ENCODE data around the gene BRCA2.
A peak's percentile ranks its signal among the peaks of the same experiment; 100 is the strongest.

Gene BRCA2

DNA sequence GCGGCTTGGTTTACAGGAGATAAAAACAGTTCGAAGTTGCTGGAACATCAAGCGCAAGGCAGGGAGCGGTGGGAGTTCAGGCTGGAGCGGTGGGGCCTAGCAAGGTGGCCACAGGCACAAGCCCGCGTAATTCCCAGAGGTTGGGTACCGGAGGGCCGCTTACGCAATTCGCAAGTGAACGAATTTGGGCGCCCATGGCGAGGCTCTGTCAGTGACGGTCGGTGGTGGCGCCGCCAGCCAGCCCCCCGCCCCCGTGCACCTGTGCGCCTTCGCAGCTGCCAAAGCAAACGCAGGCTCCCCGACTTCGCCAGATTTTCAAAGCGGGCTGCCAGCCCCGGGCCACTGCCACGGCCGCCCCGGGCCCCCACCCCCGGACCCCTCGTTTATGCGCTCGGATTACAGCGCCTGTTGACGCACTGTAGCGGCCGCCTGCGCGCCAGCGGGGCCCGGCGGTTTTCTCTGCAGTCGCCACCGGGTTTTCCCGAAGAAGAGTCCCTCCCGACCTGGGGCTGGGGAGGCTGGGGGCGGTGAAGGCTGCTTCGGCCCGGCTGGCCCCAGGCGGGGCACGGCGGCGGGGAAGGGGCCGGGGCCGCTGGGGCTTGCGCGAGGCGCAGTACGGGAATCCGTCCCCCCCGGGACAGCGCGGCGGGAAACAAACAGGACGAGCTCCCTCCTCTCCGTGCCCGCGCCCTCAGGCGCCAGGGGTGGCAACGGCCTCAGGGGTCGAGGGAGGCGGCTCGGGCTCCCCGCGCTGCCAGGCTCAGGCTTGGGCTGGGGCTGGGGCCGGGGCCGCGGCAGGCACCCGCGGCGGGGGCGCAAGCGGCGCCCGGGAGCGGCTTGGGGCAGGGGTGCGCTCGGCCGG lies 111.9 kb downstream of the BRCA2 start:
- intact Hi-C loops (cut with DNase I): loop anchor here (10.0 kb wide), 1 partner anchor 112 kb away; the partner anchor contains the start of genes BRCA2 and ZAR1L
- peak; percentile 45 to 93 (median 62) for DNase-seq

DNA sequence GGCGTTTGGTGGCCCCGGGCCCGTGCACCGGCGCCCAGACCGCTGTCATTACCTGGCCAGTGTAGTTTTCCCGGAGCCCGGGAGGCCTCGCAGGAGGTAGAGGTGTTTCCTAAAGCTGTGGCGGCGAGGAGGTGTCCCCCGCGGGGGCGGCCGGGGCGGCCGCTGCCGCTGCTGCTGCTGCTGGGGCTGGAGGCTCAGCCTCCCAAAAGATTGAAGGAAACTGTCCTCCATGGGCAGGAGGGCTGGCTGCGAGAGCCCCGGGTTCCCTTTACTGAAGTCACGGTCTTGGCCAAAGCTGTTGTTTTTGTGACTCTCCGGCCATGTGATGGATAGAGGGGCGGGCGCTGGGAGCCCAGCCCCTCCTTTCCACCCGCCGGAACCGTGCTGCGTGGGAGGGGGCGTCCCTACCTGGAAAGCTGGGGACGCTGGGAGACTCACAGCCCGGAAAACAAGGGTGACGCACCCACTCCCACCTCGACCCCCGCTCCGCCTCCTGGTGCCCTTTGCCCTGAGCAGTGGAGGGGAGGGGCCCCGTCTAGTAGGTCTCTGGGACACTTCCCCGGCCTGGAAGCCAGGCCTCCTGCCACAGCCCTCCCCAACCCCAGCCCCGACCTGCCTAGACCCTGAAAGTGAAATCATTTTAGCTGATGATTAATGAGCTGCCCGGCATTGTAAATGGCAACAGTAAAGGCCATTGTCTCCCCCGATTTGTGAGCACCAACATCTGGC lies 112.7 kb downstream of the BRCA2 start, which contains the start of gene N4BP2L1:
Gene N4BP2L1, minus strand, starts transcription at position 279 of the 729 bp plus-strand sequence. Its CDS starts 48 bp downstream, at position 231.
- intact Hi-C loops (cut with DNase I): loop anchor here (2.0 to 10.0 kb wide), 2 partner anchors 111 to 113 kb away; partner anchors contain the start of genes BRCA2, N4BP2L2 and ZAR1L
- DNase-seq: peak; percentile 52 to 95 (median 76)

DNA sequence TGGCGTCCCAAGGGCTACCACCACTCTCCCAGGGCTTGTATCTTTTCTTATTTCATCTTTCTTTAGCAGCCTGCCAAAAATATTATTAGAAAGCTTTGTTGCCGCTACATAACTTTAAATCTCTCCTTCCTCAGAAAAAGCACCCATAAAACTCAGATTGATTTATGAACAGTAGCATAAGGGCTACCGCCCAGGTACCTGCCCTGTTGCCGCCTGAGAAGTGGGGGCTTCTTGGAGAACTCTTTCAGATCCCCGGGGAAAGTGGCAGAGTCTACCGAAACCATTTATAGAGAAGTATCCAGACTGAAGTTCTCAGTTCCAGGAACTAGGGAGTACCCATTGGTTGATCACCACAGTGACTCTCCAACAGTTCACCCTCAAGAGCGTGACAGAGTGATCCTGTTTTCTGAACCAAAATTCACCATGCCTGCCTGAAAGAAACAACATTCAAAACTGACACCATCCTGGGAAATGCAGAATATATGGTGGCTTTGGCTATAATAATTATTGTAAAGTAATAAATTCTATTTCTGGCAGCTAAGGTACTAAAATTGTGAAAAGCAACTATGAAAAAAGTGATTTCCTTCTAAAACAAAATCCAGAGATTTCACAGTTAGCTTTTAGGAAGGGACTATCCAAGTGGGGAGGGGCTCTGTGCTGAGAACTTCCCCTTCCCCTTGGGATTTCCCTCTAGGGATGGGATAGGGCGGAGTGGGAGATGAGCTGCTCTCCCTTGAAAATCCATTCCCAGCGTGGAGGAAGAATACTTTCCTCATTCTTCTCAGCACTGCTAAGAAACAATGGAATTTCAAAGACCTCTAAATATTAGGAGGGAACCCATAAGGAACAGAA lies 113.5 kb downstream of the BRCA2 start:
- DNase-seq: no peak
- intact Hi-C loops (cut with DNase I): loop anchor here (2.0 to 10.0 kb wide), 2 partner anchors 110 to 114 kb away; partner anchors contain the start of genes BRCA2, N4BP2L2 and ZAR1L

DNA sequence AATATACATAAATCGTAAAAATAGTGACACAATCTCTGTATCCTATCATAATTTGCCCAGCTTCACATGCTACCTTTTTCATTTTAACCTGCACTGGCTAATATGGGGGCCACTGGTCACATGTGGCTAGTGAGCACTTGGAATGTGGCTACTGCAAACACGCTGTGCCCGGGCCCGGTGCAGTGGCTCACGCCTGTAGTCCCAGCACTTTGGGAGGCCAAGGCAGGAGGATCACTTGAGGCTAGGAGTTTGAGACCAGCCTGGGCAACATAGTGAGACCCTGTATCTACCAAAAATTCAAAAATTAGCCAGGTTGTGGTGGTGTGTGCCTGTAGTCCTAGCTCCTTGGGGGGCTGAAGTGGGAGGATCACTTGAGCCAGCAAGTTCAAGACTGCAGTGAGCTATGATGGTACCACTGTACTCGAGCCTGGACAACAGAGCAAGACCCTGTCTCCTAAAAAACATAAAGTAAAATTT lies 114.2 kb downstream of the BRCA2 start:
- intact Hi-C loops (cut with DNase I): loop anchor here (2.0 to 10.0 kb wide), 2 partner anchors 109 to 115 kb away; partner anchors contain the start of genes BRCA2, N4BP2L2 and ZAR1L

DNA sequence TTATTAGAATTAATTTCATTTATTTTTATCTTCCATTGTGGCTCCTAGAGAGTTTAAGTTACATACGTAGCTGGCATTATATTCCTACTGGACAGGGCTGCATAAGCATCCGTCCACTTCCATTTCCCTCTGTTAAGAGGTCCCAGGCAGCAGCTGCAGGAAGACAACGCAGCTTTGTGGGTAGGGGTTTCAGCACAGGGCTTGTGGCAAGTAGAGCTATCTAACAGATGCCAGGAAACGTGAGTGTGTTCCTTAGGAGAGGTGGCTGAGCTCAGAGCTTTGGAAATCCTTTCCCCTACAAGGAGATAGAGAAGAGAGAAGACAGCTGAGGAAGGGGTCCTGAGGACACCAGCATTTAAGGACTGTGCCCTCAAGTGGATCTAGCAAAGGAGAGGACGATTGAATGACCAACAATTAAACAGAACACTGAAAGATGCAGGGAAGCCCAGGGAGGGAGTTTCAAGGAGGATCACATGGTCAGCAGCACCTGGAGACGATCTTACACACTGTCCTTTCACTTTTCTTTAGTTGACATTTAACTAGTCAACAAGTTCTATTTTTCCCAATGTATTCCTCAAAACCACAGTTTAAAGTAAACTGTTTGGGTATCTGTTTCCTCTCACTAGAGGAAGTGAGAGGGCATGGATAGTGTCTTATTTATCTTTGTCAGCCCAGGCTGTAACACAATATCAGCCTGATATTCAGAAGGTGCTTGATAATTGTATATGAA lies 114.9 kb downstream of the BRCA2 start:
- no peak for DNase-seq
- intact Hi-C loops (cut with DNase I): no loop called here

More for the DNA sequence above, 114.2 kb downstream of the BRCA2 start:
- no peak for DNase-seq

DNA sequence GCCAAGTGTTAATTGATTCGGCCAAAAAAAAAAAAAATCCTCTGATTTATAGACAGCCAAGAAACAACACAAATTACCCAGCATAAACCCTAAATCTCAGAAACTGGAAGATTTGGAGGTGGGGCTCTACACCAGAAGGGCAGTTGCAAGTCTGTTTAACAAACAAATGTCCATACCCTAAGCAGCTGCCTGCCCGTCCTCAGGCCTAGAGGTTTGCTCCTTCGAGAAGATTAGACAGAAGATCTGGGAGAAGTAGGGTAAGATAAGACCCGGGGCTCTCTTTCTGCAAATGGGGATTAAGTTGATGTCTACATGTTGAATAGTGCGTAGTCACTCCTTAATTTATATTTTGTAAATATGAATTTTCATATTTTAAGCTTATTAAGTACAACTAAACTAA lies 116.1 kb downstream of the BRCA2 start:
- intact Hi-C loops (cut with DNase I): no loop called here
- no peak for DNase-seq

DNA sequence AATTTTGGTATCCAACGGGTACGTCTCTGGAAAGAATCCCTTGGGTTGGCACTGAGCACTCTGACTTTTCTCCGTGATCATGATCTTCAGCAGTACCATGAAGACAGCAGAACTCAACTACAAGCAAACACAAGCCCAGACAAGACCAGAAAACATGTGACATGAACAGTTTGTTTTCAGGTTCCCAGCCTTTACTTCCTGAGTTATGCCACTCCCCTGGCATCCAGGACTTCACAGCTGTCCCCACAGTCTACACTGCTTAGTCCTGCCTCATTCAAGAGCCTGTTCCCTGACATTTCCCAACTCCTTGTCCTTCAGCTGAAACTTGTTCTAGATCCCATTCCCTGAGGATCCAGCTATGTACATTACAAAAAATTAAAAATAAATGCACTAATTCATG lies 117.5 kb downstream of the BRCA2 start:
- intact Hi-C loops (cut with DNase I): no loop called here
- DNase-seq: no peak

DNA sequence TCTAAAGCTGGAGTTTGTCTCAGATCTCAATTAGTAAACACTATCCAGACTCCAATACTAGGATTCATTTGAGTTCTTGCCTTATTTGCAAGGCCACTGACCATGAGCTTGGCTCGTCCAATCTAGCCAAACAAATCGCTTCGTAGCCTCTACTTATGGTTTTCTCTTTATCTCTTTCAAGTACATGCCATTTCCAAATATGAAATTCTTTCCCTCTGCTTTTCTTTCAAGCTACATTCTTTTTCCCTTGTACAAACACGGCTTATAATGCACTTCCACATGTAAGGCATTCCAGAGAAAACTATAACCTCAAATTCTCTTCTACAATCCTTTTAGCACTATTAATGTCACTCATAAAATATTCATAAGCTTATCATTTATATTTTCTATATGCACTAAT lies 123.6 kb downstream of the BRCA2 start:
- intact Hi-C loops (cut with DNase I): no loop called here
- DNase-seq: no peak

DNA sequence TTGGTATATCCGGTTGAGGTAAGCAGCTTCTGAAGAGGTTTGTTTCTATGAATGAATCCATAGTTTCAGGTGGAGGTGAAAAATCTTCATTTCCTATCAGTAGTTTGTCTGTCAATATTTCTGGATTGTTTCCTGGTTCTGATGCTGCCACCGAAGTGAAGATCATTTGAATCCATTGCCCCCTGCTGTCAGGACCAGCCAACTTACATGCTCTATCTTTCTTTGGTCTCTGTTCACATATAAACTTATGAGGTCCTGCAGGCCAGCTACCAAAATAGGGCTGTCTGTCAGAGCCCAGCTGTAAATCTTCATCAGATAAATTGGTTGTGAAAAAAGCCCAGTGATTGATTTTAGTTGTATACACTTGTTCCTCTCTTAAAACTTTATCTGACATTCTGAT lies 127.8 kb downstream of the BRCA2 start:
- intact Hi-C loops (cut with DNase I): loop anchor here (5.0 kb wide), 1 partner anchor 61 kb away; no protein-coding TSS in a partner anchor
- peak in 1 of 10 donors; percentile 30 for DNase-seq

DNA sequence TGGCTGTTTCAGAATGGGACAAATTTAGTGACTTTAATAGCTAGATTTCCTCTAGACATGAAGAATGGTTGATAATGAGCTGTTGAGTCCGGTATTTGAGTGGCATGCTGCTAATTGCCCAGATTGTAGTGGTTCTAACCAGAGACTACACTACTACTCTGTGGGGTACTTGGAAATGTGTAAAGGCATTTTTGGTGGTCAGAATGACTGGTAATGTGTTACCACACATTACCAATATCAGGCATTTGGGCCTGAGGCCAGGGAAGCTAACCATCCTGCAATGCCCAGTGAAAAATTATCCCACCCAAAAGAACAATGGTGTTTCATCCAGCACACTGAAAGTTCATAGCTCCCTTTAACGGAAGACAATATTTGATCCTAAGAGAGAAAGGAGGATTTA lies 130.2 kb downstream of the BRCA2 start:
- intact Hi-C loops (cut with DNase I): no loop called here
- no peak for DNase-seq

DNA sequence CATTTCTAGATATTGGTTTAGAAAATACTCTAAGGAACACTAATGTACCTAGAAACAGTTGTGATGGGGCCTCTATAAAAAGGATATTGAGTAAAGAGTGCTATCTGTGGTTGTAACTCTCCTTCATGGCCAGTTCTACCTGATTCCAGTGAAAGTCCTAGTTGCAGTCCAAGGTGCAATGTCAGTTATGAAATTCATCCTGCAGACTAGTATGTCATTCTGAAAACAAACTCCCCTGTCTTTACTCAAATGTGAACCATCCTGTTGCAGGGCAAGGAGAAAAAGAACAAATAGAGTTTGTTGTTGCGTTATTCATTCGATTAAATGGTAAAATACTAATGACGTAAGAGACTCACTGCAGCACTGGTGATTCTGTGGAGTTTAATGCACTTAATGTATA lies 130.9 kb downstream of the BRCA2 start:
- no peak for DNase-seq
- intact Hi-C loops (cut with DNase I): no loop called here

DNA sequence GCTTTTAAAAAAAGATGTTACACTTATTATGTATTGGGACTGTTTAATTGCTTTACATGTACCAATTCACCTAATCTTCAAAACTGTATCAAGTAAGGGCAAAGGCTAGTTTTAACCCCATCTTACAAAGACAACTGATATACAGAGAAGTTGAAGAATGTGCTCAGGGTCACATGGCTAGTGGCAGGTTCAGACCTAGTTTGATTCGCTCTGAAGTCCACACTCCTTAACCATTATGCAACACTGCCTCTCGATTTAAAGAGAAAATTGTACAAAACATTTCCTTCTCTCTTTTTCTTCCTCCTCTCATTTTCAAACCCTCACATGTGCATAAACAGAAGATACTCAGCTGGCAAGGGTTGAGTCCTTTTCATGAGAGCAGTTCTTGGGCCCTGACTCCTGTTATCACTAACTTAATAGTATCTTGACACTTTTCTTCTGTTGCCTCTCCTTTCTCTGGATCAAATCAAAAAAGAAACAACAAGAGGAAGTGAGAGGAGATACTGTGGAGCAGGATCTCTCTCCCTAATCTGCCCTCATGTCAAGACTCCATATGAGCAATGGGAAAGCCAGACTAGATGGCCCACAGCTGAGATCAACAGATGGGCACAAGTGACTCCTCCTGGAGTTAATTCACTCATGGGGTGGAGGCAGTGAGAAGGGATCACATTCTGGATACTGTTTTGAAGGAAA lies 131.6 kb downstream of the BRCA2 start:
- DNase-seq: no peak
- intact Hi-C loops (cut with DNase I): no loop called here

DNA sequence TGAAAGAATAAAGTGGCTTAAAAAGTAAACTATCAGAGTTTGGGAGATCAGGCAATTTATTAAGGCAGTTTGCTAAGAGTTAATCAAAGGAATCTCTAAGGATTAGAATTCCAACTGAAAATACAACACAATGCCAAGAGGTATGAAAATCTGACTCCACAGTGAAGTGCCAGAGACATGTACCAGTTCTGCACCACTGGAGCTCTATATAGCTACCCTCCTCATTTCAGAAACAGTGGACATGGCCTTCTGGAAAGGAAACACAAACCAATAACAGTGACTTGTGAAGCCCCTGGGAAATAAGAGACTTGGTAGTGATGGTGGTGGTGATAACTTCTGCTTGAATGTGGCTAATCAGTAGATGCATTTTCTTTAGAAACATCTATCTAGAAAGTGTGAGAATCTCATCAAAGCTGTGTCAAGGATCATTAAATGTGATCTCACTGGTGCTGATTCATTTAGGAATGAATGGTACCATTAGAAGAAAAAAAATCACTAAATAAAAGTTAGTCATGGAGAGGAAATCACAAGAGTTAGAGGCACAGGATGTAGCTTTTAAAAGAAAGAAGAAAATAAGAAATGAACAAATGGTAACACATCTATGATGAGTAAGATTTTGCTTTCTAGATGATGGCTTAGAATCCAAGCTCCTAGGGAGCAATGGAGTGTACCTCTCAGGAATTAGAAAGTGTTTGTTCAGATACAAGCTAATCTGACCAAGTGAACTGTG lies 132.8 kb downstream of the BRCA2 start:
- DNase-seq: no peak
- intact Hi-C loops (cut with DNase I): no loop called here

DNA sequence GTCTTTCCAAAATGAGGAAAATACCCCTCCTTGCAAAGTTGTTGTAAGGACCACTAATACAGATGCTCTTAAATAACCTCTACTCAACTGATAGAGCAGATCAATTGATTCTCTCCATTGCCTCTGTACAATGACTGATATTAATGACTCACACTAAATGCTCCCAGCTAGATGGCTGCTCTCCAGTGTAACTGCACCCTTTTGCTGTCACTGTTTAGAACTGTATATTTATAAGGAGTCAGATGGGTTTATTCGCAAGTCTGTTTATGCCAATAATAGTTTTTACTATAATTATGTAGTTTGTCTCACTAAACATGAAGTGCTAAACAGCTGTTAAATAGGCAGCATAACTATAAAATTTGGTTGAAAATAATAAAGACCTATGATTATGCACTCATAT lies 133.7 kb downstream of the BRCA2 start:
- DNase-seq: no peak
- intact Hi-C loops (cut with DNase I): no loop called here
